GM18511 (cell line): ENCODE results near the gene DRD4.

Experiments
- ATAC-seq: cut with Tn5 transposase; IDR thresholded peaks from one replicate; pipeline ENCODE4 v1.9.1; 2021; ENCODE audit warnings: mild to moderate bottlenecking, moderate library complexity; ENCODE audit not compliant: unreplicated experiment

The DRD4 gene

DNA sequence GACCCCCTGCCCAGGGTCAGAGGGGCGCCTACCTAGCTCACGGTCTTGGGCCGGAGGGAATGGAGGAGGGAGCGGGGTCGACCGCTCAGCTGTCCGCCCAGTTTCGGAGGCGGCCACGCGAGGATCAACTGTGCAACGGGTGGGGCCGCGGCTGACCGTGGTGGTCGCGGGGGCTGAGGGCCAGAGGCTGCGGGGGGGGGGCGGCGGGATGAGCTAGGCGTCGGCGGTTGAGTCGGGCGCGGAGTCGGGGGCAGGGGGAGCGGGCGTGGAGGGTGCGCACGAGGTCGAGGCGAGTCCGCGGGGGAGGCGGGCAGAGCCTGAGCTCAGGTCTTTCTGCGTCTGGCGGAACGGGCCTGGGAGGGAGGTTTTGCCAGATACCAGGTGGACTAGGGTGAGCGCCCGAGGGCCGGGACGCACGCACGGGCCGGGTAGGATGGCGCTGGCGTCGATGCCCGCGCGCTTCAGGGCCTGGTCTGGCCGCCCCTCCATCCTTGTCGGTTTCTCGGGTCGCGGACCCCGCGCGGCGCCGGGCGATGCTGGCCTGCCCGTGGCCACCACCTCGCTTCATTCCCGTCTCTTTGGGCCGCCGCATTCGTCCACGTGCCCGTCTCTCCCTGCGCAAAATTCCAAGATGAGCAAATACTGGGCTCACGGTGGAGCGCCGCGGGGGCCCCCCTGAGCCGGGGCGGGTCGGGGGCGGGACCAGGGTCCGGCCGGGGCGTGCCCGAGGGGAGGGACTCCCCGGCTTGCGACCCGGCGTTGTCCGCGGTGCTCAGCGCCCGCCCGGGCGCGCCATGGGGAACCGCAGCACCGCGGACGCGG is at the start of gene DRD4:
Gene DRD4, plus strand, starts transcription at position 759 of the 822 bp plus-strand sequence. Its CDS starts 36 bp downstream, at position 795.
- ATAC-seq: no peak

GRCh38 chr11:587546-587945 is 49.5 kb upstream of the DRD4 start:
- no peak for ATAC-seq

- no peak for ATAC-seq
These were observed 49.1 kb upstream of the DRD4 start for GRCh38 chr11:587978-588380.

- no peak for ATAC-seq
These were observed 47.3 kb upstream of the DRD4 start for GRCh38 chr11:589798-590197.

- no peak for ATAC-seq
These were observed 46.1 kb upstream of the DRD4 start for GRCh38 chr11:590997-591396.

GRCh38 chr11:592501-592900 is 44.6 kb upstream of the DRD4 start:
- ATAC-seq: no peak

DNA sequence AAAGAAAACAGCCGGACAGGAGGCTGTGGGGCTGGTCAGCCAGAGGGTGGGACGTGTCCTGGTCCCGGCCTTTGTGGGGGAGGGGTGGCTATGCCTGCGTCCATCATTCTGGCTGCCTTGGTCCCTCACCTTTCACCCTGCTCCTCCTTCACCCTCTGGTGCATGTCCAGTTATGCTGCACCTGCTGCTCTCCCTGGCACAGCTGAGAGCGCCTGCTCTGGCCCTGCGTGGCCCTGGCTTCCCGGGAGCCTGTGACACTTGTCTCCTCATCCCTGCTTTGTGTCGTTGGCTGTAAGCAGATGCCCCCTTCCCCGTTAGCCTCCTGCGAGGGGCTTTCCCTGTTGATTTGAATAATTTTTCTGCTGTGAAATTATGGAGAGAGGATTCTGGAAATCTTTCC is 44.2 kb upstream of the DRD4 start:
- ATAC-seq: no peak

DNA sequence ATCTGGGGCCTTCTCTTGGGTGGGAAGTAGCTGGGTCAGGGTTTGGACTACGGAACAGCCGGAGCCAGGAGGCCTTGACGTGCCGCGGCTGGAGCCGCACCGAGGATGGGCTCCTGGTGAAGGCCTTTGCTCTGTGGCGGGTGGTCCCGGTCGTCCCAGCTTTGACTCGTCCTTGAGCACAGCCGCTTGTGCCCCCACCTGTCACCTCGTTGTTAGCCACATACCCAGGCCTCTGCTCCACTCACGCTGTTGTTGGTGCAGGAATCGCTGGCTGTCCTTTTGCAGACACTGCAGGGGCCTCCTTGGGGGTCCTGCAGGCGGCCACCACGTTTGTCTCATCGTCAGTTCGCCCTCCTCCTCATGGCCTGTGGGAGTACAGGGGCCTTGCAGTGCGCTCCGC is 43.7 kb upstream of the DRD4 start:
- ATAC-seq: no peak

- no peak for ATAC-seq
These were observed 41.7 kb upstream of the DRD4 start for GRCh38 chr11:595400-595799.

DNA sequence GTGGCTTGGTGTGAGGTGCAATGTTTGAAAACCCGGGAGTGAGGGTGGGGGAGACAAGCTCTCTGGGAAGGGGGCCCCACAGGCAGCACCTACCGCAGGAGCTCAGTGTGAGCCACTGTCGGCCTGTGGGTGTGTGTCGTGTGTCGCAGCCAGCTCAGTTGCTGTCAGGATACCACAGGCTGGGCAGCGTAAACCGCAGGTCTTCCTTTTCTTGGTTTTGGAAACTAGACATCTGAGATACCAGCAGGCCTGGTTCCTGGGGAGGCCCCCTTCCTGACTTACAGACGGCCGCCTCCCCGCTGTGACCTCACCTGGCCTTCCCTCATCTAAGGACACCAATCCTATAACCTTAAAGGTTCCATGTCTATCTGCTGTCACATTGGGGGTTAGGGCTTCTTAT is 40.7 kb upstream of the DRD4 start:
- no peak for ATAC-seq

GRCh38 chr11:597166-597725 is 39.8 kb upstream of the DRD4 start:
- ATAC-seq: no peak

GRCh38 chr11:598005-598680 is 38.9 kb upstream of the DRD4 start:
- no peak for ATAC-seq

DNA sequence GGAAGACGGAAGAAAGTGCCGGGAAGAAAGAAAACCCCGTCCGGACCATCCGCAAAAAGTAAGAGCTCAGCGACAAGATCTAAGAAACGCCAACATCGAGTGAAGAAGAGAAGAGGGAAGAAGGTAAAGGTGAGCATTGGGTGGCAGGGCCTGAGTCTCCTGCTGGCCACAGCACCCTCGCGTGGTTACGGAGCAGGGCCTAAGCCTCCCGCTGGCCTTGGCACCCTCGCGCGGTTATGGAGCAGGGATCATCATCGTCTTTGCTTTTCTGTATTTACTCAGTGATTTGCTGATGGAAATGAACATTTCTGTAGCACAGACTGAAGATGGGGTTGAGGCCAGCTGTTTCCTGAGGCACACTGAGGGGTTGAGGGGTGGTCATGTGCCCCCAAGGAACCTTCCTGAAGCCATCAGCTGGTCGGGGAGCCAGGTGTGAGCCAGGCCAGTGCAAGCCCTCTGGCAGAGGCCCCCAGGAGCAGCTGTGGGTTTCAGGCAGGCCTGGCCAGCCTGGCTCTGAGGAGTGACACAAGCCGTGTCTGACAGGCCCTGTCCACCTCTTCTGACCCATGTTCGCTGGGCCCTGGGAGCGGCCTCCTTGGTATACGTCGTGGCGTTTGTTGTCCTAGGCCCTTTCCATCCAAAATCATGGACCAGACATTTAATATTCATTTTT is 35.4 kb upstream of the DRD4 start:
- ATAC-seq: no peak

- ATAC-seq: no peak
These were observed 33.9 kb upstream of the DRD4 start for GRCh38 chr11:603154-603553.

GRCh38 chr11:605286-606129 is 31.6 kb upstream of the DRD4 start:
- no peak for ATAC-seq

GRCh38 chr11:606245-606644 is 30.8 kb upstream of the DRD4 start:
- no peak for ATAC-seq

- ATAC-seq: no peak
These were observed 29.9 kb upstream of the DRD4 start for GRCh38 chr11:607020-607780.

- no peak for ATAC-seq
These were observed 29.0 kb upstream of the DRD4 start for GRCh38 chr11:607971-608659.

DNA sequence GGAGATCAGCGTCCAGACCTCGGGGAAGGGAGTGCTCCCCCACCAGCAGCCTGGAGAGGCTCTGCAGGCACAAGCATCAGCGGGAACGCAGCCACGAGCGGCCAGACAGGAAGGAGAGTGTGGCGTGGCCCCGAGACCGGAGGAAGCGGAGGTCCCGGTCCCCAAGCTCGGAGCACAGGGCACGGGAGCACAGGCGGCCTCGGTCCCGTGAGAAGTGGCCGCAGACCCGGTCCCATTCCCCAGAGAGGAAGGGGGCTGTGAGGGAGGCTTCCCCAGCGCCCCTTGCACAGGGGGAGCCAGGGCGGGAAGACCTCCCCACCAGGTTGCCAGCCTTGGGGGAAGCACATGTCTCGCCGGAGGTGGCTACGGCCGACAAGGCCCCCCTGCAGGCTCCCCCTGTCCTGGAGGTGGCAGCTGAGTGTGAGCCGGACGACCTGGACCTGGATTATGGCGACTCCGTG is 28.2 kb upstream of the DRD4 start:
- no peak for ATAC-seq
